GM18519 (cell line): ENCODE data around the gene ANGEL2.
A peak's percentile ranks its signal among the peaks of the same experiment; 100 is the strongest.
"Not testable (repeated sequence)": the region's sequence is repeated elsewhere in the genome, so short reads cannot be mapped to it uniquely, and the experiment has no call there.

Experiments
- ATAC-seq: cut with Tn5 transposase; IDR thresholded peaks from one replicate; pipeline ENCODE4 v1.9.1; 2021; ENCODE audit warnings: mild to moderate bottlenecking, moderate library complexity; ENCODE audit not compliant: unreplicated experiment, low FRiP score

ANGEL2 gene, protein sequence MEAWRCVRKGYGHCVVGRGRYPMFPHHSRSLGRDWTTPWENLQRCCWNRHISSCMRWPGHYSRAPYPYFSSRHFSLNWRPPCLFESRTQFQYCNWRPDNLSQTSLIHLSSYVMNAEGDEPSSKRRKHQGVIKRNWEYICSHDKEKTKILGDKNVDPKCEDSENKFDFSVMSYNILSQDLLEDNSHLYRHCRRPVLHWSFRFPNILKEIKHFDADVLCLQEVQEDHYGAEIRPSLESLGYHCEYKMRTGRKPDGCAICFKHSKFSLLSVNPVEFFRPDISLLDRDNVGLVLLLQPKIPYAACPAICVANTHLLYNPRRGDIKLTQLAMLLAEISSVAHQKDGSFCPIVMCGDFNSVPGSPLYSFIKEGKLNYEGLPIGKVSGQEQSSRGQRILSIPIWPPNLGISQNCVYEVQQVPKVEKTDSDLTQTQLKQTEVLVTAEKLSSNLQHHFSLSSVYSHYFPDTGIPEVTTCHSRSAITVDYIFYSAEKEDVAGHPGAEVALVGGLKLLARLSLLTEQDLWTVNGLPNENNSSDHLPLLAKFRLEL

DNA sequence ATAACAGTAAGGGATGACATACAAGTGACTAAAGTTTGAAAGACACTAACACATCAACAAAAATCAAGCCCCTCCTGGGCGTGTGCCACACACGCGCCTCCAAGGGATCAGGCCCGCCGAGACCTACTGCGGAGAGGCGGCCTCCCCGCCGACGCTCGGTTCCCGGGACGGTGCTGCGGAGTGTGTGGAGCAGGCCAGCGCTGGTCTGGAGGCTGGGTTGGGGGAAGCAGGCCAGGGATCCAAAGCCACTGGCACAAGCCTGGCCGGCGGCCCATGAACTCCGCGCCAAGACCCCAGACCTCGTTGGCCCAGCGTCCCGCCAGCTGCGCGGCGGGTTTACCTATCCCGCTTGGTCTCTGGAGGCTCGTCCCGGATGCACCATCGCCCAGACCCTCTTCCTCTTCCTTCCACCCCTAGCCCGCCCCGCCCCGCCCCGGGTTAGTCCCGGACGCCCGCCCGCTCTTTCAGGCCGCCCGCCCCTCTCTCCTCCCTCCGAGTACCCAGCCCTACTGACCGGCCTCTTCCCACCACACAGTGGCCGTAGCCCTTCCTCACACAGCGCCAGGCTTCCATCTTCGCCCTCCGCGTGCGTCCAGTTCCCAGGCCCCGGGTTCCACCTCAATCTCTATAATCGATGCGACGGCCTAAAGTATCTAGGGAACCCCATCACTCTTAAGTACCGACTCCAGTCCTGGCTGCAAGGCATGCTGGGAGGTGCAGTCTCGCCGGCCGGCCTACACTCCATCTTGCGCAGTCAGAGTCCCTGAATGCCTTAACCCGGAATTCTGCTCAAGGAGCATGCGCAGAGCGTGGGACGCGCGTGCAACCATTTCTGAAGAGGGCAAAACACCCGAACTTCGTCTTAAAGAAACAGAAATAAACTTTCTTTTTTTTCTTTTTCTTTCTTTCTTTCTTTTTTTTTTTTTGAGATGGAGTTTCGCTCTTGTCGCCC is at the start of gene ANGEL2:
Gene ANGEL2 (minus strand): TSS at position 769 of the 952 bp plus-strand sequence. CDS start 196 bp downstream, at position 573.
- peak; percentile 89 for ATAC-seq

DNA sequence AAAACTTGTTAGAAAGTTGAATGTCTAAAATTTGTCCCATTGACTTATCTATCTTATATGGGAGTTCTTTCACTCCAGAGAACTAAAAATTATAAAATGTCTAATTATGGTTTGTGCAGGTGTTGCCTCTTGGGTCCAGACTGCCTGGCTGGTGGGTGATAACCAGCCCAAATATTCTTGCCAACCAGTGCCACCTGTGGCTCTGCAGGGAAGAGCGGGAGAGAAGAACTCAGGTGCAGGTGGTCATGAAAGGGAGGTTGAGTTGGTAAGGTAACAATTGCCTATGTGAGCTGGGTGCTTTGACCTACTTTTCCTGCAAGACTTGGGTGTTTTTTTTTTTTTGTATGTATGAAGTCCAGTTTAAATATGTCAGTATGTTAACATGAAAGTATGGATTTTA is 45.6 kb upstream of the ANGEL2 start:
- ATAC-seq, result no peak

GRCh38 chr1:213060836-213061235 is 45.2 kb upstream of the ANGEL2 start:
- ATAC-seq, result no peak

DNA sequence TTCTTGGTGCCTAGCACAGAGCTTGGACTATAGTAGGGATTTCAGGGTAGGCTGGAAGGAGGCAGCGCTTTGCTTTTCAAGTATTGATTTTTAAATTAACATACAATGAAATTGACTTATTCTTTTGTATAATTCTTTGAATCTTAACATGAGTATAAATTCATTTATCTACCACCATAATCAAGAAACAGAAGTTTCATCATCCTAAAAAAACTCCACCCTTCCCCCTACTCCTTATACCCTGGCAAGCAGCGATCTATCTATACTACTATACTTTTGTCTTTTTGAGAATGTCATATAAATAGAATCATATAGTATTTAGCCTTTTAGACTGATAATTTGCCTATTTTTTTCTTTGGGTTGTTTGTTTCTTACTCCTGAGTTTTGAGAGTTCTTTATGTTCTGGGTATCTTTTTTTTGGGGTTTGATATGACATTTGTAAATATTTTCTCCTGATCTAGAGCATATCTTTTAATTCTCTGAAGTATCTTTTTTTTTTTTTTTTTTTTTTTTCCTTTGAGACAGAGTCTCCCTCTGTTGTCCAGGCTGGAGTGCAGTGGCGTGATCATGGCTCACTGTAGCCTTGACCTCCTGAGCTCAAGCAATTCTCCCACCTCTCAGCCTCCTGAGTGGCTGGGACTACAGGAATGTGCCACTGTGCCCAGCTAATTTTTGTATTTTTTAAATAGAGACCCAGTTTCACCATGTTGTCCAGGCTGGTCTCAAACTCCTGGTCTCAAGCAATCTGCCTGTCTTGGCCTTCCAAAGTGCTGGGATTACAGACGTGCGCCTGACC is 41.8 kb upstream of the ANGEL2 start:
- no peak for ATAC-seq

GRCh38 chr1:213055767-213056166 is 40.1 kb upstream of the ANGEL2 start:
- ATAC-seq, result no peak

DNA sequence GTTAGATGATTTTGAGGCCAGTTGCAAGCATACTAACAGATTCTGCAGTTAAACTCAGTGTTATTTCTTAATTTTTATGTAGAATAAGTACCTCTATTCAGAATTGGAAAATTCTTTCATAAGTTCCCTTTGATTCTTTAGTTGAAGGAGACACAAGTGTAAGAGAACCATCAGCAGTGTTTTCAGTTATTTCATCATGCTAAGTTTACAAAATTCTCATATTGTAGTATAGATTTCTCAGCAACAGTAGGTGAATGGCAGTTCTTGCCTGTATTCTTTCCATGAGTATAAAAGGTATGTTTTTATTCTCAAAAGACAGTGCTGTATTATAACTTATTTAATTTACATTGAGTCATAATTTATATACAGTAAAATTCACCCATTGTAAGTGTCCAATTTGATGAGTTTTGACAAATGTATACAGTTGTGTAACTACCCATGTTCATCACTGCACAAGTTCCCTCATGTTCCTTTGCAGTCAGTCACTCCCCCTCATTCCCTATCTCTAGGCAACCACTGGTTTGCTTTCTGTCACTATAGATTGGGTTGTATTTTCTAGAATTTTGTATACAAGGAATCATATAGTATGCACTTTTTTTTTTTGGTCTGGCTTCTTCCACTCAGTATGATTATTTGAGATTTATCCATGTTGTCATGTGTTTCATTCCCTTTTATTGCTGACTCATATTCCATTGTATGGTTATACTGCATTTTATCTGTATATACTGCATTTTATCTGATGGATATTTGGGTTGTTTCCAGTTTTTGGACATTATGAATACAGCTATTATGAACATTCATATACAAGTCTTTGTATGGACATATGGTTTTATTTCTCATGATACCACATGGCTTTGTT is 39.3 kb upstream of the ANGEL2 start:
- ATAC-seq, result no peak

GRCh38 chr1:213054142-213054541 is 38.5 kb upstream of the ANGEL2 start:
- no peak for ATAC-seq

GRCh38 chr1:213053455-213053854 is 37.8 kb upstream of the ANGEL2 start:
- no peak for ATAC-seq

- ATAC-seq, result no peak
Observed at GRCh38 chr1:213051881-213052202, 36.2 kb upstream of the ANGEL2 start.

DNA sequence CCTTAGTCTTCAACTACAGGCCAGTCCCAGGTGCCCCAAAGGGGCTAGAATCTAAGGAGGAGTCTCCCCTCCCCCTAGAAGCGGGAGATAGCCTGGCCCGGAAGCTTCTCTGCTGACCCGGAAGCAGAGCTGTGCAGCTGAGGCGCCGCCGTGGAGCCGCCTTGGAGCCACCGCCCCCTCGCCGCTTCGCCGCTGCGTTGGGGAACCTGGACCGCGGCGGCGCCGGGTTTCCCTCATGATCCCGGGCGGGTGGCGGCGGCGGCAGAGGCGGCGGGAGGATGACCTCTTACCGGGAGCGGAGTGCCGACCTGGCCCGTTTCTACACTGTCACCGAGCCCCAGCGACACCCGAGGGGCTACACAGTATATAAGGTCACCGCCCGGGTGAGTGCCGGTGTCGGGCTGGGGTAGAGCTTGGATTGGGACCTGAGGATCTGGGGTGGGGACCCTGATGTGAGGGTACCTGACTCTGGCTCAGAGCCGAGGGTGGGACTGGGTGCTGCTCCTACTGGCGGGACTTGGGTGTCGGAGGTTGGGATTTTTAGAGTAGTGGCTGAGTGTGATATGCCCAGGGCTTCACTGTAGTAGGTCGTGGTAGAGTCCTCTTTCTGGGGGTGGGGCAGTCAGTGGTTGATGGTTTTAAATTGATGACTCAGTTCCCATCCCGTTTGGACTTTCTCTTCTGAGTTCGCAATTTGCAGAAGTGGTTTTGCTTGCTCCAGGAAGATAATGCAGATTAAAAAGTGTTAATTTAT is 35.6 kb upstream of the ANGEL2 start, which contains the start of gene RPS6KC1:
Gene RPS6KC1 (plus strand): TSS at position 115 of the 754 bp plus-strand sequence. CDS start 164 bp downstream, at position 279.
- ATAC-seq, result peak; percentile 94

DNA sequence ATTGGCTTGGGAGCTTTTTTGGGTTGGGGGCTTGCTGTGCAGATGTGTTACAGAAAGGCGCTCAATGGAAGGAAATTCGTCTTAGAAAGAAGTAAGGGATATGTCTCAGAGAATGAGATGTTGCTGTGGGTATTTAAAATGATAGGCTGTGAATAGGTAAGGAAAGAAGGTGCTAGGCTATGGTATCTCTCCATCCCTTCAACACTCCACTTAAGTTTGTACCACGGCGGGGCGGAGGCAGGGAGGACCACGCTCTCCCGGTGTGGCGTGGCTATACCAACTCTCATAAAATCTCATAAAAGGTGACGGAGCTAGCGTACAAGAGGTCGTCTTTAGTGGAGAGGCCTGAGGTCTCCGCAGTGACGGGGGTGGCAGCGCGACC is 35.1 kb upstream of the ANGEL2 start:
- no peak for ATAC-seq

GRCh38 chr1:213049232-213049631 is 33.6 kb upstream of the ANGEL2 start:
- ATAC-seq, result no peak

- not testable (repeated sequence) for ATAC-seq
Observed at GRCh38 chr1:213045321-213046226, 29.9 kb upstream of the ANGEL2 start.

DNA sequence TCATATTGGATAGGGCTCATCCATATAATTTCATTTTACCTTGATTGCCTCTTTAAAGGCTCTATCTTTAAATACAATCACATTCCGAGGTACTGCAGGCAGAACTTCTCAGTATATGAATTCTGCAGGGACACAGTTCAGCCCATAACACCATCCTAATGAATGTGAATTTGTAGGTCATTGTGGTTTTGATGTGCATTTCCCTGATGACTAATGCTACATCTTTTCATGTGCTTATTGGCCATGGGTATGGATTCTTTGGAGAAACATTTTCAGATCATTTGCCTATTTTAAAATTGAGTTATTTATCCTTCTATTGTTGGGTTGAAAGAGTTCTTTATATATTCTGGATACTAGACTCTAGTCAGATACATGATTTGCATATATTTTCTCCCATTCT is 25.8 kb upstream of the ANGEL2 start:
- no peak for ATAC-seq

- no peak for ATAC-seq
Observed at GRCh38 chr1:213035573-213035972, 19.9 kb upstream of the ANGEL2 start.

DNA sequence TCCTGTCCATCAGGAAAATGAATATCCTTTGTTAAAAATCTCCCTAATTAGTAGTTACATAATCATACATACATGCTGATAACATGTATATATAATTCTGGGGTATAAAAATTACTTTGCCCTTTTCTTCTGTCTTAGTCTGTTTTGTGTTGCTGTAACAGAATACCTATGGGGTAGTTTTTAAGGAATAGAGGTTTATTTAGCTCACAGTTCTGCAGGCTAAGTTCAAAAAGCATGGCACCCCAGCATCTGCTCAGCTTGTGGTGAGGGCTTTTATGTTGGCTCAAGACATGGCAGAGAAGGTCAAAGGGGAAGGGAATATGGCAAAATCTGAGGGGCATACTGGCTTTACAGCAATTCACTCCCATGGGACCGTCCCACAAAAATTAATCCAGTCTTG is 19.0 kb upstream of the ANGEL2 start:
- ATAC-seq, result no peak

- no peak for ATAC-seq
Observed at GRCh38 chr1:213032651-213033050, 17.0 kb upstream of the ANGEL2 start.

DNA sequence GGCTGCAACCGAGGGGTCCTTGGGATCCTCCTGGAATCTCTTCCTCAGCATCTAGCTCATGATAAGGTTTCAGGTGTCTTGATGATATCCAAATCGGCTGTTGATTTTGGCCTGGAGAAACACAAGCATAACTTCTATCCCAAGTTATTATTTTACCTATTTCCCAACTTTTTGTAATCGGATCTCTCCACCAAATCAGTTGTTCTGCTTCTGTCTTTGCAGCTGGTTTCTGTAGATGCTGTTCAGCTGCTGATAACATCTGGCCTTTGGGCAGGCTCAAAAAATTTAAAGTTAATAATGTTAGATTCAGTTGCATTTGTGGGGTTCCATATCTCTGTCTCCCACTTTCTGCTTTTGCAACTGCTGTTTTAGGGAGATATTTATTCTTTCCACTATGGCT is 11.4 kb upstream of the ANGEL2 start:
- ATAC-seq, result not testable (repeated sequence)
